Left lobe of liver (tissue), 2 donors: ENCODE measurements around the gene RPL29. TPM values are rescaled to one million over a fixed set of nuclear protein-coding genes. Genes with fewer than 3 reads are reported as not detected.

Experiments
- ATAC-seq: fragments of 200-7000 bp; cut with Tn5 transposase; one replicate; pipeline ENCODE4 v1.9.1; 2020; ENCODE audit warnings: mild to moderate bottlenecking, moderate library complexity
- DNase-seq: peaks from one replicate; pipeline ENCODE4 v3.0.0-alpha.2; 2020; ENCODE audit warnings: low spot score
- total RNA-seq: library from RNA; stranded (reverse); gene quantifications from one replicate; pipeline ENCODE4 v1.2.1, GENCODE V29; 2021
- donor health status: DM: no; HTN: no; CAD: no; lungs with moderate emphysema.
- donor health status: DM: no; HTN: yes; CAD: no.

RPL29 gene
- total RNA-seq, 1 donor from 2014 or later, result 392 TPM

- ATAC-seq (no peak), DNase-seq (no peak)
Observed at GRCh38 chr3:51966922-51967383, 28.7 kb downstream of the RPL29 start.

GRCh38 chr3:51966486-51966885 lies 29.2 kb downstream of the RPL29 start:
- DNase-seq, result no peak
- ATAC-seq, result no peak

- DNase-seq (no peak), ATAC-seq (no peak)
Observed at GRCh38 chr3:51966016-51966415, 29.7 kb downstream of the RPL29 start.

GRCh38 chr3:51964521-51964920 lies 31.2 kb downstream of the RPL29 start:
- ATAC-seq (no peak), DNase-seq (no peak)

- ATAC-seq, result no peak
- DNase-seq, result no peak
Observed at GRCh38 chr3:51963951-51964451, 31.7 kb downstream of the RPL29 start.

GRCh38 chr3:51962854-51963530 lies 32.7 kb downstream of the RPL29 start:
- no peak for DNase-seq

GRCh38 chr3:51961602-51962569 lies 33.8 kb downstream of the RPL29 start:
- no peak for ATAC-seq
- no peak for DNase-seq

More at GRCh38 chr3:51962854-51963530, 32.7 kb downstream of the RPL29 start:
- no peak for ATAC-seq

- no peak for DNase-seq
- ATAC-seq, result no peak
Observed at GRCh38 chr3:51961011-51961410, 34.7 kb downstream of the RPL29 start.

- DNase-seq (no peak), ATAC-seq (no peak)
Observed at GRCh38 chr3:51960386-51960785, 35.3 kb downstream of the RPL29 start.

- ATAC-seq, result no peak
- no peak for DNase-seq
Observed at GRCh38 chr3:51959651-51960050, 36.0 kb downstream of the RPL29 start.

- no peak for DNase-seq
- ATAC-seq, result no peak
Observed at GRCh38 chr3:51958603-51959521, 36.8 kb downstream of the RPL29 start.

GRCh38 chr3:51957520-51958205 lies 38.0 kb downstream of the RPL29 start:
- DNase-seq (no peak), ATAC-seq (no peak)

- no peak for DNase-seq
Observed at GRCh38 chr3:51955893-51956770, 39.6 kb downstream of the RPL29 start.

GRCh38 chr3:51955175-51955892 lies 40.4 kb downstream of the RPL29 start, which contains the start of gene GPR62:
Gene GPR62 (plus strand): TSS chr3:51955381. CDS start chr3:51955653, 272 bp downstream.
- DNase-seq, result no peak
- peak; percentile 38 for ATAC-seq

More at GRCh38 chr3:51955893-51956770, 39.6 kb downstream of the RPL29 start:
- ATAC-seq, result peak; percentile 81

GRCh38 chr3:51954713-51955112 lies 41.0 kb downstream of the RPL29 start:
- no peak for ATAC-seq
- no peak for DNase-seq

- no peak for DNase-seq
- no peak for ATAC-seq
Observed at GRCh38 chr3:51954105-51954504, 41.6 kb downstream of the RPL29 start.

GRCh38 chr3:51953445-51953844 lies 42.2 kb downstream of the RPL29 start:
- DNase-seq (no peak), ATAC-seq (no peak)

- ATAC-seq (no peak), DNase-seq (no peak)
Observed at GRCh38 chr3:51950899-51951298, 44.8 kb downstream of the RPL29 start.
